ENCODE data around the gene CHURC1.
"Not testable (repeated sequence)": the region's sequence is repeated elsewhere in the genome, so short reads cannot be mapped to it uniquely, and the experiment has no call there.

Gene CHURC1

DNA sequence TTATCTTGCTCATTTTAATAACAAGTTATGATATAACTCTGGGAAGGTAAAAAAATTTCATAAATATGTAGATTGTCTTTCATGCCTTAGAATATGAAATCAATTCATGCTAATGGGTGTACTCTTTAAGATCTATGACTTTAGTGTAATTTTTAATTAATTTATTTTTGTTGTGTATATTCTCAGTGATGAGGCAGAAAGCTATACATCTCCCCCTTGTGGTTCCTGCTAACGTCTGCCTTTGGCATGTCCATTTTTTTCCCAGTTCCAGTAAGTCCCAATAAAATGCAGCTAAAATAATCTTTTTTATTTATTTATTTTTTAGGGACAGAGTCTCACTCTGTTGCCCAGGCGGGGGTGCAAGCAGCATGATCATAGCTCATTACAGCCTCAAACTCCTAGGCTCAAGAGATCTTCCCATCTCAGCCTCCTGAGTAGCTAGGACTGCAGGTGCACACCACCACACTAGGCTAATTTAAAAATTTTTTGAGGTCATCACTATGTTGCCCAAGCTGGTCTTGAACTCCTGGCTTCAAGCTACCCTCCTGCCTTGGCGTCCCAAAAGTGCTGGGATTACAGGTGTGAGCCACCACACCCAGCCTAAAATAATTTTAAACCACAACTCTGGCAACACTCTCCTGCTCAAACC, 3.3 kb upstream of the CHURC1 start:
- peak; percentile 48 for DNase-seq (ENCODE audit: low spot score)

DNA sequence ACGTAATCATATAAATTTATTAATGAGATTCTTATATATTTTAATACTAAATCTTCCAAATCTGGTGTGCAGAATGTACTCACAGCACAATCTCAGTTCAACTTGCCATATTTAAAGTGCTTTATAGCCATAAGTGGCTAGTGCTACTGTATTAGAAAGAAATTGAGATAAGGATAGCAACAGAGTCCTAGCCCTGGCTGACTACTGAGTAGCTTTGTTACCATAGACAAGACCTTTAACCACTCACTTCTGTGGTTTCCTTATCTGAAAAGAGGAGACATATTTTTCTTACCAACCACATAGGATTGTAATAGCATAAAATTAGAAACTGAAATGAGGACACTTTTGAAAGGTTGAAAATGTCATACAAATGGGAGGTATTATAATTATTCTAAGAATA, 2.0 kb upstream of the CHURC1 start:
- no peak for DNase-seq (ENCODE audit: low spot score)

DNA sequence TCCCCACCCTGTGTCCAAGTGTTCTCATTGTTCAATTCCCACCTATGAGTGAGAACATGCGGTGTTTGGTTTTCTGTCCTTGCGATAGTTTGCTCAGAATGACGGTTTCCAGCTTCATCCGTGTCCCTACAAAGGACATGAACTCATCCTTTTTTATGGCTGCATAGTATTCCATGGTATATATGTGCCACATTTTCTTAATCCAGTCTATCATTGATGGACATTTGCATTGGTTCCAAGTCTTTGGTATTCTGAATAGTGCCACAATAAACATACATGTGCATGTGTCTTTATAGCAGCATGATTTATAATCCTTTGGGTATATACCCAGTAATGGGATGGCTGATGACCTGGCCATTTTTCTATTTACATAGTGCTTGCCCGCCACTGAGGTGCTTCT, 778 bp upstream of the CHURC1 start:
- not testable (repeated sequence) for DNase-seq (ENCODE audit: low spot score)

DNA sequence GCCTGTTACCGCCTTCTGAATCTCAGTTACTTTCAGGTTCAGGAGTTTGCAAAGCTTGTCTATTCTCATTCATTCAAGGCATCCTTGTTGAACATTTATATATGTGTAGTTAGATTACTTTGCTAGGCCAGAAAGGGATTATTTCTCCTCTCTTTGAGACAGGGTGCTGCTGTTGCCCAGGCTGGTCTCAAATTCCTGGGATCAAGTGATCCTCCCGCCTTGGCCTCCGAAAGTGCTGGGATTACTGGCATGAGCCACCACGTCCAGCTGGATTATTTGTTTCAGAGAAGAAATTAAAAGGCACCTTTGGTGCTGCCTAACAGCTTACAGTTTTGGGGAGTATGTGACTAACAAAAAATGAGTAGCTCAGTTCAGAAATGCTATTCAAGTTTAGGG, 772 bp downstream of the CHURC1 start:
- DNase-seq (ENCODE audit: low spot score), result no peak

DNA sequence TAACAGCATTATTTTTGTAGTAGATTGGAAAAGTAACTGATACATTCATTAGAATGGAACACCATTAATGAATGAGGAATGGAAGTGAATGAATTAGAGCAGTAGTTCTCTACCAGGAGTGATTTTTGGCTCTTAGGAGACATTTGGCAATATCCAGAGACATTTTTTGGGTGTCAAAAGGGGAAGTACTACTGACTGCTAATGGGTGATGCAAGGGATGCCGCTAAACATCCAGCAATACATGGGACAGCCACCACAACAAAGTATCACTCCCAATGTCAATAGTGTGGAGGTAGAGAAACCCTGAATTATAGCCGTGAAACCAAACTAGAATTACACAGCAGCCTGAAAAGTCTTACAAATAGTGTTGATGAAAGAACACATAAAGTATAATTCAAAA, 1.5 kb downstream of the CHURC1 start:
- no peak for DNase-seq (ENCODE audit: low spot score)

DNA sequence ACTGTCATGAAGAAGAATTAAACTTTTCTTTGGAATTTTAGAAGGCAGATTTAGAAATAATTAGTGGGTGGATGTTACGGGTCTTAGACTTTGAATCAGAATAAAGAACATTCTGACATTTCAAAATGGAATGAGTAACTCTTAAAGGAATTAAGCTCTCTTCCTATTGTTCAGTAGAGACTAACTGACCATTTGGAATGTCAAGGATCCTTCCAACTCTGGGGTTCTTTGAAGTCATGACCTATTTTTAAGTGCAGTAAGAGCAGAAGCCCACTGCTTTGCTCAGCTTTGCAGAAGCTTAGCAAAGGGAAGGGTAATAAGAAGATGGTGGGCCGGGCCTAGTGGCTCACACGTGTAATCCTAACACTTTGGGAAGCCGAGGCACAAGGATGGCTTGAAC, 4.0 kb downstream of the CHURC1 start:
- peak; percentile 54 for DNase-seq (ENCODE audit: low spot score)

DNA sequence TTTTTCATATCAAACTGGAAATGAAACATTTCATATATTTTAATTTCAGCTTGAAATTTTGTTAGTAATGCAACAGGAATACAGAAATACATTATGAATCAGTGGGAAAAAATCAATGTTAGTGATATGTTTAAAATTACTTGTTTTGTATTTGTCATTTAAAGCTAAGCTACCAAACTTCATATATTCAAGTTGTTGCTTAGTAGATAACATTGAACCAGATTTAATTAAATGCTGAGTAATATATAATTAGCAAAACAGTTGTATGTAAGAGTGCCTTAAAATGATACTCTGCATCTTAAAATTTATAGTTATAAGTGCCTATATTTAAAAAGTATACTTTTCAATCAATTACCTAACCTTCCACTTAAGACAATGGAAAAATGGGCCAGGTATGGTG, 5.0 kb downstream of the CHURC1 start:
- DNase-seq (ENCODE audit: low spot score), result no peak

DNA sequence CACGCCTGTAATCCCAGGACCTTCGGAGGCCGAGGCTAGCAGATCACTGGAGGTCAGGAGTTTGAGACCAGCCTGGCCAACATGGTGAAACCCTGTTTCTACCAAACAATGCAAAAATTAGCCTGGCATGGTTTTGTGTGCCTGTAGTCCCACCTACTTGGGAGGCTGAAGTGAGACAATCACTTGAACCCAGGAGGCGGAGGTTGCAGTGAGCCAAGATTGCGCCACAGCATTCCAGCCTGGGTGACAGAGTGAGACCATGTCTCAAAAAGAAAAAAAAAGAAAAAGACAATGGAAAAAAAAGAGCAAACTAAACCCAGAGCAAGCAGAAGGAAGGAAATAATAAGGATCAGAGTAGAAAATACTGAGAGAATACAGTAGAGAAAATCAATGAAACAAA, 5.4 kb downstream of the CHURC1 start:
- no peak for DNase-seq (ENCODE audit: low spot score)

DNA sequence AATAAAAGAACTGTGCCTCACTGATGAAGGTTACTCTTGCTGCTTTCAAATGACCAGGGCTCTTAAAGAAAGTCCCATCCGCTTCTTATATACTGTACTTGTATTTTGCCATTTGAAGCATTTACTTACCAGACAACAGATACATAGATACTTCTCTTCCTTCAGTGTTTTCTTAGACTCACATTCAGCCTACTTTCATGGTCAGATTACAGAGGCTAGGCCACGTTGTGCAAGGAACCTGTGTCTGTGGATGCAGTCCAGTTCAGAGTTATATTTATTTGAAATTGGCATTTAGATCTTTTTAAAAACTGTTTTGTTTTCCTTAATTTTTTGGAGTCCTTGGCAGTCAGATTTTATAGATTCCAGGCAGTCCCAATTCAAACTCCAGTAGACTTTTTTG, 6.2 kb downstream of the CHURC1 start:
- DNase-seq (ENCODE audit: low spot score), result no peak

DNA sequence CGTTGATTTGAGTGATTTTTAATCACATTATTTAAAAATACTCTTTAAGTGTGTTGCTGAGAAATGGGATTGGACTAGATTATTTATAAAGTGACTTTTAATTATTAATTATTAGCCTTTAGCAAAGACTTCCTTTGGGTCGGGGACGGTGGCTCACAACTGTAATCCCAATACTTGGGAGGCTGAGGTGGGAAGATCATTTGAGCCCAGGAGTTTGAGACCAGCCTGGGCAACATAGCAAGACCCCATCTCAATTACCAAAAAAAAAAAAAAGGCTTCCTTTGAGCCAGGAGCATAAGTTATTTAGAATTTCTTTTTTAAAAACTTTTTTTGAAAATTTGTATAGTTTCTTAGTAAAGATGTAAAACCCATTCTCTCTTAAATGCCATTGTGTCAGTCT, 8.8 kb downstream of the CHURC1 start:
- DNase-seq (ENCODE audit: low spot score), result no peak

DNA sequence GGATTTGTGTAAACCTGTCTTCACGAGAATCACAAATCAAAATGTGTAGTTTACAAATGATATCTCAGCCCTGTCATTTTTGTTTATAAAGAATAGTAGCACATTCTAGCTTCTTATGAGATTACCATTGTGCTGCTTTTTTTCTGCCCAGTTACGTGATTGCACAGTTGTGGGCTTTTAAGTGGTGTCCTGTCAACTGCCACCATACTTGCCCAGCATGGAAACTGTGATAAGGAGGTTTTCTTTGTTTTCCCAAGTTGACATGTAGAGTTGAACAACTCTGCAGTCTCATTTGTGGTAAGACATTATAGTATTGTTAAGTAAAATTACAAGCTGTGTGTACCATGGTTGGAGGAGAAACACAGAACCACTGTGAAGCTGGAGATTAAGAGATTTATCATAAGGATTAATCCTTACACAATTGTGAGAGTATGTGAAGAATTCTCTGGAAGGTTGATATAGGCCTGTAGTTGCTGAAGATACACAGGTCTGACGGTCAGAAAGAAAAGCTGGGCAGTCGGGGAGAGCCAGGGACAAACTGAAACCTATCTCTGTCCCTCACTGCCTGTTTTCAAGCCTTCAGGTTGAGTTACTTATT, 12.2 kb downstream of the CHURC1 start:
- no peak for DNase-seq (ENCODE audit: low spot score)

DNA sequence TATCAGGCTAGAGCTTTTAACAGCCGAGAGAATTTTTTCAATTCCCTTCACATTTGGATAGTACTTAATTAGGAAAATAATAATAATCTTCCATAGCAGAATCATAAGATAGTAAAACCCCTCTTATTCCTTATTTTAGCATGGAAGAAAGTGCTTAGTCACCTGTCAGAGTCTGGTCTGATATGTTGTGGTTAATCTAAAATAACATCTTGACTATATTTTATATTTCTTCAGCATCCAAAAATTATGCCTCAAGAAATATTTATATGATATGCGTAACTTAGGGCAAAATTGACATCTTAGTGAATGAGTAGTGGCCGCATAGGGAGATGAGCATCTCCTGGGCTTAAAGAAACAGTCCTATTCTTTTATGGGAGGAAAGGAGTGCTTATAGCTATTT, 12.8 kb downstream of the CHURC1 start:
- no peak for DNase-seq (ENCODE audit: low spot score)

DNA sequence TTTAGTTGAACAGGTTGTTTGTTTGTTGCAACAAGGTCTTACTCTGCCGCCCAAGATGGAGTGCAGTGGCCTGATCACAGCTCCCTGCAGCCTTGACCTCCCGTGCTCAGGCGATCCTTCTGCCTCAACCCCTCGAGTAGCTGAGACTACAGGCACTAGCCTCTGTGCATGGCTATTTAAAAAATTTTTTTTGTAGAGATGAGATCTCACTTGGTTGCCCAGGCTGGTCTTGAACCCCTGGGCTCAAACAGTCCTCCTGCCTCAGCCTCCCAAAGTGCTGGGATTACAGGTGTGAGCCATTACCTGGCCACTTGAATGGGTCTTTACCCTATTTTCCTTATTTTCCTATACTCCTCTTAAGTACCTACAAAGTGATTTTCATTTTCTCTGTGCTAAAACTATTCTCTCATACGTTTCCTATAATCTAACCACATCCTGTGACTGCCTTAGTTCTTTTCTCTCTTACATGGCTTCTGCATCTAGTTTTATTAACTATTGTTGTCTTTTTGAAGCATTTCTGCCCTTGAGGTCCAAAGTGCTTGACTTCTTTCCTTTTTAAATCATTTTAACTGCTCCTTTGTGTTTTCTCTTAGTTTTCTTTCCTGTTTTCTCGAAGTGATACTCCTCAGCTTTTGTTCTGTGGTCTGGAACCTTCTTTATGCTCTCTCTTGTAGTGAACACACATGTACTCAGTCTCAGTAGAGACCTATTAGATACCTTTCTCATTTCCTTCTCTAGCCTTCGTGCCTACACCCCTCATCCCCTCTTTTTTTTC, 14.2 kb downstream of the CHURC1 start:
- no peak for DNase-seq (ENCODE audit: low spot score)

DNA sequence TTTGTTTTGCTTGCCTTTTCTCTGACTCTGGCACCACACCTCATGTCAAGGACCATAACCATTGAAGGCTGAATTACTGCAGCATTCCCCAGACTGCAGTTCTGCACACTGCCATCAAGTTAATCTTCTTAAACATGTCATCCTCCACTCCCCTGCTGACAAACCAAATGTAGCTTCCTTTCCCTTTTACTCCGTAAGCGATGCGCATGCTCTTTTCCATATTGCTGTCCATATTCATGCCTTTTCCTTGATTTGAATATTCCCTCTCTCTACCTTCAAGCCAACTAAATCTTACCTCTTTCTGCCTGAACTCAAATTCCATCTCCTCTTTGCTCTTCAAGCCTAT, 14.7 kb downstream of the CHURC1 start:
- no peak for DNase-seq (ENCODE audit: low spot score)

DNA sequence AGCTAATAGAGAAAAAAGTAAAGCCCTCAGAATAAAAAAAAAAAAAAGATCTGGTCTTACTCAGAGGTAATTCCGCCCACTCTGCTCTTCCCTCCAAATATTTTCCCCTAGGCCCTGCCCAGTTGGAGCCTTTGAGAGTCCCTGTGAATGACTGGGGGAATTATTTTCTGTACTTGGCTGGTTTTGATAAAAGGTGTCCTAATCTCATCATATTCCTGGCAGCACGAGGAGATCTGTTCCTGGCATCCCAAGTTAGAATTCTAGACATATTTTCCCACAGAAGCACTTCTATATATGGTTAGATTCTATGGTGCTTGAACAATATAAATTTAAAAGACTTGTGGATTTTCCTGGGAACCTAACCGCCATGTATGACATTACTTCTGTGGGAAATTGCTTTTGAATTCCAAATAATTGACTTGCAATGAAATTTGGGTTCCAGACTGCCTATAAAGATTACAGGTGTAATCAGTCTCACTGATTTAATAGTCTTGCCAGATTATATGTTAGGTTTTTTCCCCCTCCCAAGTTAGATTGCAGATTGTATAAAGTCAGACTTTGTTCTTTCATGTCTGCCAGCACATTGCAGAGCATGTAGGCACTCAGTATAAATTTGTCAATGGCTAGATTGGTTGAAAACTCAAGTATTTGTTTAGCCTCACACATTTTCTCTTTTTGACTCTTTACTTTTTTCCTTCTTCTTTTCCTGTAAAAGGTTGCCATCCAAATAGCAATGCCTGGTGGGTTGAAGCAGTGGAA, 16.0 kb downstream of the CHURC1 start:
- DNase-seq (ENCODE audit: low spot score), result no peak

DNA sequence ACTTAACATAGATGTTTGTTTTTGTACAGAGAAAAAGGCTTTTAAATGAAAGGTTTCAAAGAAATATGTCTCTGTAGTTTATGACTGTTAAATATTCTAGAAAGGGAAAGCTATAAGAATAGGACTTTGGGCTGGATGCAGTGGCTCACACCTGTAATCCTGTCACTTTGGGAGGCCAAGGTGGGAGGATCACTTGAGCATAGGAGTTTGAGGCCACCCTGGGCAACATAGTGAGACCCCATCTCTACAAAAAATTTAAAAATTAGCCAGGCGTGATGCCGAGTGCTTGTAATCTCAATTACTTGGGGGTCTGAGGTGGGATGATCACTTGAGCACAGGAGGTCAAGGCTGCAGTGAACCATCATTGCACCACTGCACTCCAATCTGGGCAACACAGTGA, 16.9 kb downstream of the CHURC1 start:
- no peak for DNase-seq (ENCODE audit: low spot score)

DNA sequence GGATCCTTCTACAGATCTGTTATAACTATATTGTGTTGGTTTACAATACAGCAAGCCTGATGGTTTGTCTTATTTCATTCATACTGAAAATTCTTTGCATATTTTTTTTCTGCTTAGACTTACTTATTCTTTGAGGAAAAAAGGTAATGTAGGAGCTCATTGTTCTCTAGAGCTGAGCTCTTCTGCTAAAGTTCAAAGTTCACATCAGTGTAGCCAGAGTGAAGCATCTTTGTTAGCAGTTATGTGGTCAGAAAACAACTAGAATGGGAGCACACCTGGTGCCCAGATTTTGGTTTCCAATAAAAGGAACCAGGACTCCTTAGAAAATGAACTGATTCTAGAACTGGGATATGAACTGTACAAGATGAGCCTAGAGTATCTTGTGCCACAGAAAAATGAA, 18.0 kb downstream of the CHURC1 start:
- DNase-seq (ENCODE audit: low spot score), result no peak

DNA sequence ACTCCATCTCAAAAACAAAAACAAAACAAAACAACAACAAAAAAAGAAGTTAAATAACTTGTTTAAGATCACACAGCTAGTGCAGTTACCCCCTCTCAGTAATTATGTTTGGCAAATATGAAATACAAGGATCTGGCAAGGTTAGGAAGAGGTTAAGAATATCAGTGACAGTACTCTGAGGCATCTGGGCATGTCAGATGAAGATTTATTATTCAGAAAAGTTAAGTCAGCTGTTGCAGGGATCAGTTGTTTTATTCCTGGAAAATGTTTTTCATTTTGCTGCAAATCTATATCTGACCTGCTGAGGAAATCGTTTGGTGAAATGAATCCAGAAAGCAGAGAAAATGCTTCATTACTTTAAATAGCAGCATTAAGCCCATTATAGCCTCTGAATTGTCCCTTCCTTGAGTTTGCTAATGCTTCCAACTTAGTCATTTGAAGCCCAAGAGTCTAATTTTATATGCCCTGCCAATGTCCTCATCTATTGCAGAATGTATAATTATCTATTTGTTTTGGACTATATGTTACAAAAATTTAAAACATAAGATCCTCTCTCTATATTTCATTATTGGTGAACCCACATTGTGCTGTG, 20.2 kb downstream of the CHURC1 start:
- DNase-seq (ENCODE audit: low spot score), result no peak

DNA sequence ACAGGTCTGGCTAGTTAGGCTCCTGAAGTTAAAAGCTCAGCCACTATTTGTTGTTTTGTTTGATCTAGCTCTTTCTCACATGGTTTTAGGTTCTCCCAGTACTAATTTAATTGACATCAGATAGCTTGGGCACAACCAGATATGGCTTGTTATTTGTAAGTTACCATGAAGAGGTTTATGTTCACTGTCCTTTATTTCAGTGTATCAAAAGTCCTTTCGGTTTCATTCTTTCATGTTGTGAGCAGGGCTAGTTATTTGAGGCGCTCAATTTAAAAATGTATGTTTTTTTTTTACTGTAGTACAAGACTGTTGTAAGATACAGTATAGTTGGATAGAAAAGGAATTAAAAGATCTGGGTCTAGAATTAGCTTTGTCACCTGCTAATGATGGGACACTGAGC, 21.3 kb downstream of the CHURC1 start:
- no peak for DNase-seq (ENCODE audit: low spot score)

DNA sequence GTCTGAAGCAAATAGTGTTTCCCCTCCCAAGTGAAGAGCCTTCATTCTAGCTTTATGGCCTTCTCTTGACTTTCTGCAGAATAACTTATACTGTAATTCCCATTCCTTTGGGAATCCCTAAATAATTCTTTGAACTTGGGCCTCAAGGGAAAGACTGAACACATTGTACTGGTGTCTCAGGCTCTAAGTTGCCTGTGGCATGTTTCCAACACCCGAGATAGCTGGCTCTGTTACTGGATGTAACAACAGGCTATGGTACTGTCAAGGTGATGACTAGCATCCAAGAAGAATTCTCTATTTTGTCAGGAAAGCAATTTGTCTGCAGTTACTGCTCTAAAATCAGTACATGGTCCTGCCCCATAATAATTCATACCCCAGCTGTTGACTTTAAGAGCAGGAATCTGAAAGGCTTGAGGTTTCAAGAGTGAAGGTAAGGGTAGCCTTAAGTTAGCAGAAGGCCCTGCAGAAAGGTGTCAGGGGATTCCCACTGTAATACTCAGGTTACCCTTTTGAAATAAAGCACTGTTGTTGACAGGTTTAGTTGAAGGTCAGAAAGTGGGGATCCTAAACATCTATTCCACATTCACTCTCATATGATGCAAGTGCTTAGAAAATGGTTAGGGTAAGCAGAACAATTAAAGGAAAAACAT, 23.0 kb downstream of the CHURC1 start:
- DNase-seq (ENCODE audit: low spot score), result no peak

DNA sequence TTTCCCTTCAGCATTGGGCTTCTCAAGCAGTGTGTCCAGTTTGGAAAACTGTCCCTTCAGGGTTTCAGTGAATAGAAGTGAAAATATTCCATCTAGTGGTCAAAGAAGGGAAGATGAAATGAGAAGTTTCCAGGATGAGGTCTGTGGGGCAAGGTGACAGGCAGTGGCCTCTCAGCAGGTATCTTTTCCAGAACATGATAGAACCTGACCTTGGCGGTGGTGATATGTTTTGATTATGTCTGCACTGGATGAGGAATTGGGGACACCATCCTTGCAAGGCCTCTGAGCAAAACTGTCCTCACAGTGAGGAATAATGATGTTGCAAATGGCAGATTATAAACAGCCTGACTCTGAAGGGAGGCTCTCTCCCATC, 23.6 kb downstream of the CHURC1 start:
- peak; percentile 35 for DNase-seq (ENCODE audit: low spot score)

Measured in GM03348 (cell line).